SK-N-MC (cell line): Measurements from ENCODE around the gene RALA.

ENCODE experiments used
- DNase-seq: peaks from one replicate; pipeline ENCODE4 v3.0.0-alpha.2; 2011; ENCODE audit warnings: low read depth, low spot score
- H3K27ac ChIP-seq: fragments of 200-600 bp; sonication (generic); 2 replicates; pipeline ENCODE4 v1.5.1; 2016; ENCODE audit warnings: mixed run types
- H3K36me3 ChIP-seq: fragments of 200-600 bp; sonication (generic); 2 replicates; pipeline ENCODE4 v1.6.1; 2017; ENCODE audit warnings: antibody characterized with exemption, low read length, mixed read lengths; ENCODE audit not compliant: insufficient read depth
- H3K4me3 ChIP-seq: fragments of 200-600 bp; sonication (generic); 2 replicates; pipeline ENCODE4 v1.5.1; 2016
- H3K9ac ChIP-seq: fragments of 200-600 bp; sonication (generic); 2 replicates; pipeline ENCODE4 v1.8.0; 2017; ENCODE audit warnings: mixed run types, mixed read lengths; ENCODE audit not compliant: insufficient read length
- H3K9me3 ChIP-seq: fragments of 200-600 bp; sonication (generic); 2 replicates; pipeline ENCODE4 v1.6.1; 2017; ENCODE audit warnings: low read depth, mild to moderate bottlenecking, antibody characterized with exemption, low read length, moderate library complexity, mixed read lengths
- EZH2 ChIP-seq: fragments of 200-600 bp; sonication (generic); IDR thresholded peaks from one replicate; pipeline ENCODE4 v1.6.1; 2017; ENCODE audit warnings: antibody characterized with exemption
- FOXP2 ChIP-seq: optimal IDR thresholded peaks from 2 replicates; pipeline ENCODE3; 2011; ENCODE audit warnings: mild to moderate bottlenecking, moderate library complexity; ENCODE audit not compliant: insufficient read depth; ENCODE audit errors: extremely low read length, control extremely low read depth
- POLR2AphosphoS5 ChIP-seq: IDR thresholded peaks from 2 replicates; pipeline ENCODE4 v1.6.1; 2012; ENCODE audit warnings: mild to moderate bottlenecking, low read depth, low read length, borderline replicate concordance

Gene RALA

DNA sequence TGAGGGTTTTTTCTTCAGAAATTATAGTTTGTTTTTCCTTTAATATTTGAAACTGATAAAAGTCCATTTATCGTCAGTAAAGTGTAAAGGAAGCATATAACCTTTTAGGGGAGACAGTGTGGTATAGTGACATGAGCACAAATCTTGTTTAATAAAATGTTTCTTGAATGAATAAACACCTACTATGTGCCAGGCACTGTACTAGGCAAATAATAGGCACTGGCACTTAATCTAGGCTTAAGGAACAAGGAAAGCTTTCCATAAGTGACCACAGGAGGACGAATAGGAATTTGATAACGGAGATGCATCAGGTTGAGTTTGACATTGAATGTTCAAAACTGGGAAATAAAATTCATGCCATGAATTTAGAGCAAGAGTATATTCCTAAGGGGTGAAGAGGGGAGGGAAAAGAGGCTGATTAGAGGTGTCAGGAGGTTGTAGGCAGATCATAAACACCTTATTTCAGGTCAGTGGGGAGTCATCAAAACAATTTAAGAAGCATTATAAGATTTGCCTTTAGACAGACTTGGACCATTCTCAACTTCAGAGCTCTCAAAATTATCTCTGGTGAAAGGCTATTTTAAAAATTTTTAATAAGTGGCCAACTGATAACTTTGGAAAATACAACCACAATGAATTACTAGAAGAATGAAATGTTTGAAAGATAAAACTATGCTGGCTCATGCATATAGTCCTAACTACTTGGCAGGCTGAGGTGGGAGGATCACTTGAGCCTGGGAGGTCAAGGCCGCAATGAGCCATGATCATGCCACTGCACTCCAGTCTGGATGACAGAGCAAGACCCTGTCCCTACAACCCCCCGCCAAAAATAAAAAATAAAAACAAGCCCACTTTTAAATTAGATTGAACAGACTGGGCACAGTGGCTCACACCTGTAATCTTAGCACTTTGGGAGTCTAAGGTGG, 22.4 kb downstream of the RALA start:
- H3K4me3 ChIP-seq = no peak overlapping the region
- no peak overlapping the region for H3K27ac ChIP-seq
- no peak overlapping the region for H3K9ac ChIP-seq
- H3K9me3 ChIP-seq = no peaks in the 10 kb centered on the region
- no peak for TF ChIP-seq FOXP2
- TF ChIP-seq EZH2 = no peak
- TF ChIP-seq POLR2AphosphoS5 = no peak
- DNase-seq = no peak
- peaks cover 6% of the 10 kb centered on the region; the same call in 1 of the 2 replicates for H3K36me3 ChIP-seq

DNA sequence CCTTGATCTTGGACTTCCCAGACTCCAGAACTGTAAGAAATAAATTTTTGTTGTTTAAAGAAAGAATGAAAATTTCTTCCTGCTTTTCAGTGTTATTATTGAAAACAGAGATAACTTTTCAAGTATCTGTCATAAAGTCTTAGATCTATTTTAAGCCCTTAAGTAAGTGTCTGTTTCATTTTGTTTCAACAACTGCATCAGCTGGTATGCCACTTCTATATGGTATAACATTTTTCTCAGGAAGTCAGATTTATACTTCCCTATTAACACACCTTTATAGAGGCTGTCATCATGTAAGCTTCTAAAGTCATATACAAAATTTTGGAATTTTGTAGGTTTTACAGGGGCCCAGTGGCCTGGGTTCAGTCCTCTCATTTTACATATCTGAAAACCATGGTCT, 24.4 kb downstream of the RALA start:
- no peak for DNase-seq
- H3K27ac ChIP-seq = no peak overlapping the region
- no peaks in the 10 kb centered on the region for H3K9me3 ChIP-seq
- H3K9ac ChIP-seq = no peak overlapping the region
- H3K4me3 ChIP-seq = no peak overlapping the region
- peaks cover 6% of the 10 kb centered on the region; the same call in 1 of the 2 replicates for H3K36me3 ChIP-seq
- no peak for TF ChIP-seq POLR2AphosphoS5
- TF ChIP-seq EZH2 = no peak
- TF ChIP-seq FOXP2 = no peak

DNA sequence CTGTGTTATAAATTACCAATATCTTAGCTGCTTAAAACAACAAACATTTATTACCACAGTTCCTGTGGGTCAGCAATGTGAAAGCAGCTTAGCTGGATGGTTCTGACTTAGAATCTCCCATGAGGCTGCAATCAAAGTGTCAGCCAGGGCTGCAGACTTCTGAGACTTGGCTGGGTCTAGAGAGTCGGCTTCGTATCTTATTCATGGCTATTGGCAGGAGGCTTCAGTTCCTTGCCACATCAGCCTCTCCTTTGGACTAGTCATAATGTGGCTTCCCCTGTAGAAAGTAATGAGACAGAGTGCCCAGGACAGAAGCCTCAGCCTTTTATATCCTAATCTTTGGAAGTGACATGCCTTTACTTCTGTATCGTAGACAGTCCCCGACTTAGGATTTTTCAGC, 27.3 kb downstream of the RALA start:
- Histone ChIP-seq H3K9ac (no peak overlapping the region), H3K27ac (peak overlapping the region; percentile 98), H3K4me3 (no peak overlapping the region), H3K9me3 (no peaks in the 10 kb centered on the region), H3K36me3 (peaks cover 19% of the 10 kb centered on the region)
- TF ChIP-seq POLR2AphosphoS5 = no peak
- TF ChIP-seq FOXP2 = no peak
- TF ChIP-seq EZH2 = no peak
- no peak for DNase-seq

DNA sequence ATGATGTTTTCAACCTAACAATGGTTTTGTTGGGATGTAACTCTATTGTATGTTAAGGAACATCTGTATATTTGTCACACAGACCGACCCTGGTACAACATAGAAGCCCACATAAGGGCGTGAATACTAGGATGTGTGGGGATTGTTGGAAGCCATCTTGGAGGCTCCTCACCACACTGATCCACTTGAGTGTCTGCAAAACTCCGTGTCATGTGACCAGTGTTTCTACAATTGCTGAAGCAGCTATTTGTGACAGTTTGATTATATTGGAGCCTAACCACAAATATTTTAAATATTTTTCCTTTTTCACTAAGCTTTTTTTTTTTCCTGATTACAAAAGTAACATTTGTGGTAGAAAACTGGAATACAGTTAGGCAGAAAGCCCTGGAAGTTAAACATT, 27.9 kb downstream of the RALA start:
- Histone ChIP-seq H3K9ac (peak overlapping the region; percentile 72), H3K9me3 (no peaks in the 10 kb centered on the region), H3K4me3 (peak overlapping the region; percentile 63), H3K36me3 (peaks cover 24% of the 10 kb centered on the region), H3K27ac (peak overlapping the region; percentile 98)
- TF ChIP-seq POLR2AphosphoS5 = 0 out of 2 replicates have a peak, but pooled peaks have one; percentile 31
- no peak for TF ChIP-seq FOXP2
- no peak for TF ChIP-seq EZH2
- DNase-seq = peak; percentile 83

DNA sequence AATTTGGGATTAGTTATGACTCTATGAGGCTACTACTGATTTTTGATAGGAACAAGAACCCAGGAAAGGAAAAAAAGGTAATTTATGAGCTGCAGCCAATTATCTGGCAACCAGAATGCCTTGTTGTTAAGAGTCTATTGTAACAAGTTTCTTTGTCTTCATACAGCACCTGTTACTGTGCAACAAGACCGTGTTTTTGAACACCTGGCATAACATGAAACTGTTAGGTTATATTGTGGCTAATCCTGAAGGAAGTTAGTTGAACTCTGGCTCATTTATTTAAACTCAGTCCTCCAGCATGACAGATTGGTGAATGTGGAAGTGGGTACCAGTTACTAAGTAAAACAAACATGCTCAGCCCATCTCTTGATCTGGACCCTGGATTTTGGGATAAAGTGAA, 33.0 kb downstream of the RALA start:
- no peak for DNase-seq
- Histone ChIP-seq H3K9me3 (no peaks in the 10 kb centered on the region), H3K27ac (no peak overlapping the region), H3K36me3 (peaks cover 26% of the 10 kb centered on the region), H3K9ac (no peak overlapping the region), H3K4me3 (no peak overlapping the region)
- TF ChIP-seq FOXP2 (no peak), POLR2AphosphoS5 (no peak), EZH2 (no peak)

DNA sequence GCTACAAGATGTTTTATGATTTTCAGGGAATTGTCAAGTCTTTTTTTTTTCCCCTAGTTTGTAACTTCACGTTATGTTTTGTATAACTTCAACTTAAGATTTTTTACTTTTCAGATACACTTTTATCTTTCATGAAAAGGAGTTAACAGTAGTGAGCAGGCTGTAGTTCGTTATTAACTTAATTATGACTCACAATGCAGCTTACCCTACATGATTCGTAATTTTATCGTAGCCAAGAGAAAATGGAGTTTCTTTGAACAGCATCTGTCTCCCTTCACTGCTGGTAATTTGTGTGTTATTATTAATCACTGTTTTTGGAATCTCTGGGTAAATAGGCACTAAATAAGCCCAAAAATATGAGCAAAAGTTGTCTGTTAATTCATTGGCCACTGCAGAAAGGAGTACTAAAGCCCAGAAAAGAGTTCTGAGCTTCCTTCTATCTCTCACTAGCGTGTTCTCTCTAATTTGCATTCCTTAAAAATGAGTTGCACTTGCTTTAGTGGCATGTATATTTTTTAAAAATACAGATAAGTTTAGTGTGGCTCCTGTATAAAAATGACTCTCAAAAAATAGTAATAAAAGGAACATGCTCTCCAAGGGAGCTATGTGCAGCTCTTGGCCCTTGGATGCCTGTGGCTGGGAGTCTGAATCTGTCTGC, 36.1 kb downstream of the RALA start:
- H3K36me3 ChIP-seq = peaks cover 27% of the 10 kb centered on the region
- TF ChIP-seq POLR2AphosphoS5 (no peak), EZH2 (no peak), FOXP2 (no peak)
- no peak for DNase-seq
- H3K9me3 ChIP-seq = no peaks in the 10 kb centered on the region
- no peak overlapping the region for H3K27ac ChIP-seq
- no peak overlapping the region for H3K9ac ChIP-seq
- no peak overlapping the region for H3K4me3 ChIP-seq

DNA sequence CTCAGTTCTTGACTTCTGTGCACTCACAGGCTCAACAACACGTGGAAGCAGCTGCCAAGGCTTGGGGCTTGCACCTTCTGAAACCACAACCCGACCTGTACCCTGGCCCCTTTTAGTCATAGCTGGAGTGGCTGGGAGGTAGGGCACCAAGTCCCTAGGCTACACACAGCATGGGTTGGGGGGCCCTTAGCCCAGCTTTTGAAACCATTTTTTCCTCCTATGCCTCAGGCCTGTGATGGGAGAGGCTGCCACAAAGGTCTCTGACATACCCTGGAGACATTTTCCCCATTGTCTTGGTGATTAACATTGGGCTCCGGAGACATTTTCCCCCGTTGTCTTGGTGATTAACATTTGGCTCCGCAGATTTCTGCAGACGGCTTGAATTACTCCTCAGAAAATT, 38.6 kb downstream of the RALA start:
- Histone ChIP-seq H3K36me3 (peaks cover 11% of the 10 kb centered on the region), H3K27ac (no peak overlapping the region), H3K9ac (no peak overlapping the region), H3K4me3 (no peak overlapping the region), H3K9me3 (no peaks in the 10 kb centered on the region)
- TF ChIP-seq POLR2AphosphoS5 = no peak
- TF ChIP-seq EZH2 = no peak
- TF ChIP-seq FOXP2 = no peak
- no peak for DNase-seq

DNA sequence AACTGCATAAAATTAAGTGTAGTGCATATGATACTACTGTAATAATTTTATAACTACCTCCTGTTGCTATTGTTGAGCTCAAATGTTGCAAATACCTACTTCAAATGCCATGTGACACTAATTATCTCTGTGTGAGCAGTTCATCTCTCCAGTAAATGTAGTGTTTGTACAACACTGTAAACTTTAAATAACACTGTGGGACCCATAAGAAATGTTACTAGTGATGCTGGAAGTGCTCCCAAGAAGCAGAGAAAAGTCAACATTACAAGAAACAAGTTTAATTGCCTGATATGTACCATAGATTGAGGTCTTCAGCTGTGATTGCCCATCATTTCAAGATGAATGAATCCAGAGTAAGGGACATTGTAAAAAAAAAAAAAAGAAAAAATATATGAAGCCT, 39.9 kb downstream of the RALA start:
- Histone ChIP-seq H3K9ac (no peak overlapping the region), H3K9me3 (no peaks in the 10 kb centered on the region), H3K27ac (no peak overlapping the region), H3K36me3 (peaks cover 11% of the 10 kb centered on the region), H3K4me3 (no peak overlapping the region)
- no peak for TF ChIP-seq EZH2
- TF ChIP-seq POLR2AphosphoS5 = no peak
- TF ChIP-seq FOXP2 = no peak
- DNase-seq = no peak

DNA sequence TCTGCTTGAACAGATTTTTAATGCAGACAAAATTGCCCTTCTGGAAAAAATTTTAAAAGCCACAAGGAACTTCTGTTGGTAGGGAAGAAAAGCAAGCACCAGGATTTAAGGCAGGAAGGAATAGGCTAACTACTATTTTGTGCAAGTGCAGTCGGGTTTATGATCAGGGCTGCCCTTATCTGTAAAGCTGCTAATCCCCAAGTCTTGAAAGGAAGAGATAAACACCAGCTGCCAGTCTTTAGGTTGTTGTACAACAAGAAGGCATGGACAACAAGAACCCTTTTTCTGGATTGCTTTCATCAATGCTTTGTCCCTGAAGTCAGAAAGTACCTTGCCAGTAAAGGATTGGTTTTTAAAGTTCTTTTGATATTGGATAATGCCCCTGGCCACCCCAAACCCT, 40.7 kb downstream of the RALA start:
- Histone ChIP-seq H3K4me3 (no peak overlapping the region), H3K9ac (no peak overlapping the region), H3K9me3 (no peaks in the 10 kb centered on the region), H3K27ac (no peak overlapping the region), H3K36me3 (peaks cover 11% of the 10 kb centered on the region)
- no peak for TF ChIP-seq POLR2AphosphoS5
- DNase-seq = no peak
